ENCODE results near the gene INSYN2A.
A peak's percentile ranks its signal among the peaks of the same experiment; 100 is the strongest.

INSYN2A gene

GRCh38 chr10:127196282-127197153 is at the start of gene INSYN2A:
Gene INSYN2A (minus strand): TSS chr10:127196591. CDS start chr10:127176395, 20,196 bp downstream.
- peak; percentile 30 to 69 (median 41) for DNase-seq

GRCh38 chr10:127245456-127245855 is 49.1 kb upstream of the INSYN2A start:
- no peak for DNase-seq

- peak in 2 of 3 donors; percentile 45 to 58 for DNase-seq
These were observed 47.3 kb upstream of the INSYN2A start for GRCh38 chr10:127243490-127244272.

- DNase-seq: no peak
These were observed 46.5 kb upstream of the INSYN2A start for GRCh38 chr10:127242914-127243313.

GRCh38 chr10:127236266-127236665 is 39.9 kb upstream of the INSYN2A start:
- DNase-seq: no peak

- DNase-seq: no peak
These were observed 38.0 kb upstream of the INSYN2A start for GRCh38 chr10:127234306-127234800.

- no peak for DNase-seq
These were observed 31.9 kb upstream of the INSYN2A start for GRCh38 chr10:127228195-127228787.

GRCh38 chr10:127227663-127228062 is 31.3 kb upstream of the INSYN2A start:
- no peak for DNase-seq

- no peak for DNase-seq
These were observed 30.6 kb upstream of the INSYN2A start for GRCh38 chr10:127227027-127227426.

GRCh38 chr10:127221281-127221680 is 24.9 kb upstream of the INSYN2A start:
- no peak for DNase-seq

GRCh38 chr10:127218658-127219057 is 22.3 kb upstream of the INSYN2A start:
- no peak for DNase-seq

GRCh38 chr10:127216786-127217185 is 20.4 kb upstream of the INSYN2A start:
- no peak for DNase-seq

- DNase-seq: no peak
These were observed 19.9 kb upstream of the INSYN2A start for GRCh38 chr10:127216274-127216673.

- DNase-seq: no peak
These were observed 19.5 kb upstream of the INSYN2A start for GRCh38 chr10:127215866-127216265.

- no peak for DNase-seq
These were observed 14.6 kb upstream of the INSYN2A start for GRCh38 chr10:127210936-127211466.

GRCh38 chr10:127207081-127207480 is 10.7 kb upstream of the INSYN2A start:
- DNase-seq: no peak

- no peak for DNase-seq
These were observed 6.7 kb upstream of the INSYN2A start for GRCh38 chr10:127203067-127203466.

- no peak for DNase-seq
These were observed 4.3 kb upstream of the INSYN2A start for GRCh38 chr10:127200646-127201045.

GRCh38 chr10:127198721-127199120 is 2.3 kb upstream of the INSYN2A start:
- DNase-seq: no peak

- no peak for DNase-seq
These were observed 1.9 kb upstream of the INSYN2A start for GRCh38 chr10:127198307-127198706.

- DNase-seq: peak in 1 of 3 donors; percentile 4
These were observed 702 bp upstream of the INSYN2A start for GRCh38 chr10:127197154-127197432.

- no peak for DNase-seq
These were observed 665 bp downstream of the INSYN2A start for GRCh38 chr10:127195571-127196281.
